ENCODE measurements around the gene NLGN1.

Gene NLGN1

DNA sequence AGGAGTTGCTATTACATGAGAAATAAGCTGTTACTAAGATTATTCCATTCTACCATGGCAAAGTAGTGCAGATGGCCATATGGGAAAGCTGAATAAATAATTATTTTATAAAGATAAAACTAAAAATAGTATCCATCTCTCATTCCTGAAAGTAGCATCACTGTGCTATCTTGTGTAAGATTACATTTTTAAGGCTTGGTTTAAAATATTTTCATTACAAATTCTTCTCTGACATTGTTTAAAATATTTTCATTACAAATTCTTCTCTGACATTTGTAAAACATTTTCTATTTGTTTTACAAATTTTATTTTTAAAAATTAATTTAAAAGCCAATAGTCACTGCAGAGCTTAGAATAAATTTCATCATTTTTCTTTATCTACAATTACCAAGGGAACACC, 796.1 kb downstream of the NLGN1 start:
- DNase-seq, result no peak
- TF ChIP-seq, protein P1, sequence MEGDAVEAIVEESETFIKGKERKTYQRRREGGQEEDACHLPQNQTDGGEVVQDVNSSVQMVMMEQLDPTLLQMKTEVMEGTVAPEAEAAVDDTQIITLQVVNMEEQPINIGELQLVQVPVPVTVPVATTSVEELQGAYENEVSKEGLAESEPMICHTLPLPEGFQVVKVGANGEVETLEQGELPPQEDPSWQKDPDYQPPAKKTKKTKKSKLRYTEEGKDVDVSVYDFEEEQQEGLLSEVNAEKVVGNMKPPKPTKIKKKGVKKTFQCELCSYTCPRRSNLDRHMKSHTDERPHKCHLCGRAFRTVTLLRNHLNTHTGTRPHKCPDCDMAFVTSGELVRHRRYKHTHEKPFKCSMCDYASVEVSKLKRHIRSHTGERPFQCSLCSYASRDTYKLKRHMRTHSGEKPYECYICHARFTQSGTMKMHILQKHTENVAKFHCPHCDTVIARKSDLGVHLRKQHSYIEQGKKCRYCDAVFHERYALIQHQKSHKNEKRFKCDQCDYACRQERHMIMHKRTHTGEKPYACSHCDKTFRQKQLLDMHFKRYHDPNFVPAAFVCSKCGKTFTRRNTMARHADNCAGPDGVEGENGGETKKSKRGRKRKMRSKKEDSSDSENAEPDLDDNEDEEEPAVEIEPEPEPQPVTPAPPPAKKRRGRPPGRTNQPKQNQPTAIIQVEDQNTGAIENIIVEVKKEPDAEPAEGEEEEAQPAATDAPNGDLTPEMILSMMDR (IDR thresholded peaks at IDR 0.05; ENCODE audit: low read depth, low read length, missing control alignments), result no peak
- in situ Hi-C loops (cut with HindIII; ENCODE audit: low pct_ligation_motif_present, low sequenced_read_pairs), result no loop called here

DNA sequence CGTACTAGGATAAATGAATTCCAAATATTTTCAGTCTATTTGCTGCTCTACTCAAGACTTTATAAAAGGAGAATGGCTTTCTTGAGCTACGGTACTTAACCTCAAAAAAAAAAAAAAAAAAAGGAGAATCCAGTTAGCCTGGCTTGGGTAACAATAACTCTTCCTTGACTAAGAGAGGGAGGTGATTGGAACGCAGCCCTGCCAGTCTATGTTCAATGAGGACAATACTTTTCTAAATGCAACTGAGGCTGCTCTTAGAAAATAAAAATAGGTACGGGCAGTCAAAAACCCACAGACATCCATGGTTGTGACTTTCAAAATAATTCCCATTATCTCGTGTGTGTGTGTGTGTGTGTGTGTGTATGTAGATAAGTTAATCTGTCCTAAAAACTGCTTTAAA, 799.9 kb downstream of the NLGN1 start:
- TF ChIP-seq, protein P1 (IDR thresholded peaks at IDR 0.05; ENCODE audit: low read depth, low read length, missing control alignments), result no peak
- H3K4me3 ChIP-seq (ENCODE audit: low read depth, low read length), result no peak overlapping the region
- H3K27me3 ChIP-seq (replicated peaks), result no peaks in the 10 kb centered on the region
- in situ Hi-C loops (cut with HindIII; ENCODE audit: low pct_ligation_motif_present, low sequenced_read_pairs), result no loop called here
- no peak overlapping the region for H3K27ac ChIP-seq
- H3K36me3 ChIP-seq (replicated peaks), result no peaks in the 10 kb centered on the region
- DNase-seq, result no peak

More for the DNA sequence above, 796.1 kb downstream of the NLGN1 start:
- Histone ChIP-seq H3K4me3 (ENCODE audit: low read depth, low read length) (no peak overlapping the region), H3K27ac (no peak overlapping the region), H3K36me3 (replicated peaks) (no peaks in the 10 kb centered on the region), H3K27me3 (replicated peaks) (no peaks in the 10 kb centered on the region)

DNA sequence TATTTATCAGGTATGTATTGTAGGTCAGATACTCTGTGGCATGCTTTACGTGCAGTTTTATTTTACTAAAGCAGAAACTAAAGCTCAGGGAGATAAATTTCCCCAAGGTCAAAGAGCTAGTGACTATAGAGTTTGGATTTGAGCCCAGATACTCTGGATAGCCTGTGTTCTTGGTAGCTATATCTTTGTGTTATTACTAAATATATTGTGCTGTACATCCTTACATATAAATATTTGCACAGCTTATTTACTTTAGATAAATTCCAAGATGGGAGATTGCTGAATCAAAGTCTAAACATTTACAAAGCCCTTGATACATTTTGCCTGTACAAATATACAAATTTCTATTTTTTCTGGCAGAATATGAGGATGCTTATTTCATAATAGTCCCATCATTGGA, 800.7 kb downstream of the NLGN1 start:
- Histone ChIP-seq H3K36me3 (replicated peaks) (no peaks in the 10 kb centered on the region), H3K27me3 (replicated peaks) (no peaks in the 10 kb centered on the region), H3K27ac (no peak overlapping the region), H3K4me3 (ENCODE audit: low read depth, low read length) (no peak overlapping the region)
- in situ Hi-C loops (cut with HindIII; ENCODE audit: low pct_ligation_motif_present, low sequenced_read_pairs), result no loop called here
- TF ChIP-seq, protein P1 (IDR thresholded peaks at IDR 0.05; ENCODE audit: low read depth, low read length, missing control alignments), result no peak
- DNase-seq, result peak; percentile 64

DNA sequence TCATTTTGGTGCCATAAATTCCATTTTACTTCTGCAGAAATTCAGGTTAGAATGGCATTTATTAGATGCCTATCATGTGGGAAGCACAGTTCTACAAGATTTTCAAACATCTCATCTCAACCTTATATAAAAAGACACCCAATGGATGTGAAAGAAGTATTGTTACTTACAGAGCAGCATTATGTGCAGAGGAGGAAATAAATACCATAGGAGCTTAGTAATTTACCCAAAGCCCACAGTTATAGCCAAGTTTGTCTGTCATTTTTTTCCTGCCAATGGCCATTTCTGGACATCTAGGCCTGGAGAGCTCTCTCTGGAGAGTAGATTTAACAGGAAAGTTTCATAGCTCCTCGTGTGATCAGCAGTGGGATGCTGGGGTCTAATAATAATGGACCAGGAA, 802.2 kb downstream of the NLGN1 start:
- DNase-seq, result no peak
- H3K27me3 ChIP-seq (replicated peaks), result no peaks in the 10 kb centered on the region
- H3K36me3 ChIP-seq (replicated peaks), result no peaks in the 10 kb centered on the region
- H3K4me3 ChIP-seq (ENCODE audit: low read depth, low read length), result no peak overlapping the region
- in situ Hi-C loops (cut with HindIII; ENCODE audit: low pct_ligation_motif_present, low sequenced_read_pairs), result no loop called here
- H3K27ac ChIP-seq, result no peak overlapping the region
- TF ChIP-seq, protein P1 (IDR thresholded peaks at IDR 0.05; ENCODE audit: low read depth, low read length, missing control alignments), result no peak

DNA sequence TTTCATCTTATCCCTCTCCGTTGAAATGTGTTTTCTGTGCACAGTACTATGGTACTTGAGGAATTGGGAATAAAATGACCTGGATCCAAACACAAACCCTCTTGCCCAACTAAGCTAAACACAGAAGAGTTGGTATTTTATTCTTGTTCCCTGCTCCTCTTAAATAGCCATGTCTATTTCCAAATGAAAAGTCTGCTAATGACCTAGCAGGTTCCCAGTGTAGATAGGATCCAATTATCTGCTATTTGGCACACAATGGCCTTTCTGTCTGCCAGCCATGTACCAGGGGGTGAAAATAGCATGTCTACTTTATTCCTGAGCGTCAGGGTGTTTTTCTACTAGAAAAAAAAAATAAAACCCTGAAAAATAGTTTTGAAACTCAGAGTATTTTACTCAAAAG, 804.6 kb downstream of the NLGN1 start:
- in situ Hi-C loops (cut with HindIII; ENCODE audit: low pct_ligation_motif_present, low sequenced_read_pairs), result no loop called here
- no peaks in the 10 kb centered on the region for H3K36me3 ChIP-seq (replicated peaks)
- TF ChIP-seq, protein P1 (IDR thresholded peaks at IDR 0.05; ENCODE audit: low read depth, low read length, missing control alignments), result no peak
- no peak overlapping the region for H3K27ac ChIP-seq
- H3K4me3 ChIP-seq (ENCODE audit: low read depth, low read length), result no peak overlapping the region
- no peaks in the 10 kb centered on the region for H3K27me3 ChIP-seq (replicated peaks)
- DNase-seq, result no peak

DNA sequence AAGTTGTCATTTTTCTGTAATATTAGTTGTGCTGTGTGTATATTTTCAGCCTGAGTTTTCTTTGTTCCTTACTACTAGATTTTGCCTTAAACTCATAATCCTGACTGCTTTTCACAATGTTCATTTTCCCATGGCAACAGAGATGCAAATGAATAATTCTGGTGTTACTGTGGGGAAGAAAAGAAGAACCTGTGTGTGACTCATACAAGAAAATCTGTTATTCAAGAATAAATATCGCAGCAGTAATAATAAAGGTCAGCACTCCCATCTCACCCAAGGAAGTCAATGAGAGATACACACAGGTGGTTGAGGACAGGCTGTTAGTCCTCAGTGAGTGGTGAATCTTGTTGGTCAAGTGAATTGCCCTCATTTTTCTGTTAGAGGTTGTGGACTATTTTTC, 805.0 kb downstream of the NLGN1 start:
- in situ Hi-C loops (cut with HindIII; ENCODE audit: low pct_ligation_motif_present, low sequenced_read_pairs), result no loop called here
- DNase-seq, result peak; percentile 7

More for the DNA sequence above, 805.0 kb downstream of the NLGN1 start:
- Histone ChIP-seq H3K36me3 (replicated peaks) (no peaks in the 10 kb centered on the region), H3K27ac (no peak overlapping the region), H3K27me3 (replicated peaks) (no peaks in the 10 kb centered on the region), H3K4me3 (ENCODE audit: low read depth, low read length) (no peak overlapping the region)
- TF ChIP-seq, protein P1 (IDR thresholded peaks at IDR 0.05; ENCODE audit: low read depth, low read length, missing control alignments), result no peak

Data from brain microvascular endothelial cell (primary cell).